ENCODE measurements around the gene SYNE3. TPM values are rescaled to one million over a fixed set of nuclear protein-coding genes. Genes with fewer than 3 reads are reported as not detected.

The SYNE3 gene
- total and polyA plus RNA-seq, 10 donors: 1.4 to 34.5 (median 27.5) TPM

GRCh38 chr14:95500201-95500681 is 16.2 kb downstream of the SYNE3 start:
- H3K4me3 ChIP-seq: no peak overlapping the region
- no peaks in the 10 kb centered on the region for H3K27me3 ChIP-seq (replicated peaks in 1 of 7)
- peaks cover 0 to 33% (median 0%) of the 10 kb centered on the region in 6 donors for H3K36me3 ChIP-seq
- WGBS, 5 donors: 85 to 93% (median 88%) methylated on average over 12 to 14 of the region's 14 CpGs
- H3K4me1 ChIP-seq: peaks cover 20 to 100% (median 71%) of the 10 kb centered on the region in 6 donors
- DNase-seq: peak; percentile 61
- no peaks in the 10 kb centered on the region for H3K9me3 ChIP-seq
- intact Hi-C loops (cut with DNase I; ENCODE audit: low total_unique reads): no loop called here
- peak overlapping the region in 2 of 8 donors; percentile 8 to 21 for H3K27ac ChIP-seq
- TF ChIP-seq CTCF (IDR thresholded peaks at IDR 0.05 in 8 of 11, conservative IDR thresholded peaks at IDR 0.05 in 3 of 11): no peak
- TF ChIP-seq POLR2AphosphoS5 (IDR thresholded peaks at IDR 0.05): peak in 1 of 3 donors; percentile 18
- no peak for TF ChIP-seq POLR2A (IDR thresholded peaks at IDR 0.05)

- Histone ChIP-seq H3K4me1 (peaks cover 27 to 100% (median 74%) of the 10 kb centered on the region in 6 donors), H3K27ac (peak overlapping the region in 2 of 8 donors; percentile 6 to 88), H3K4me3 (no peak overlapping the region), H3K27me3 (replicated peaks in 1 of 7) (no peaks in the 10 kb centered on the region), H3K9me3 (no peaks in the 10 kb centered on the region), H3K36me3 (peaks cover 0 to 28% (median 0%) of the 10 kb centered on the region in 6 donors)
- intact Hi-C loops (cut with DNase I; ENCODE audit: low total_unique reads): no loop called here
- WGBS, 5 donors: 21 to 50% (median 26%) methylated on average over 1 of the region's 1 CpG
- no peak for TF ChIP-seq POLR2AphosphoS5 (IDR thresholded peaks at IDR 0.05)
- TF ChIP-seq POLR2A (IDR thresholded peaks at IDR 0.05): no peak
- no peak for TF ChIP-seq CTCF (IDR thresholded peaks at IDR 0.05 in 8 of 11, conservative IDR thresholded peaks at IDR 0.05 in 3 of 11)
- DNase-seq: no peak
These were observed 17.1 kb downstream of the SYNE3 start for GRCh38 chr14:95499354-95499750.

- TF ChIP-seq CTCF (IDR thresholded peaks at IDR 0.05 in 8 of 11, conservative IDR thresholded peaks at IDR 0.05 in 3 of 11): no peak
- no peak for TF ChIP-seq POLR2AphosphoS5 (IDR thresholded peaks at IDR 0.05)
- TF ChIP-seq POLR2A (IDR thresholded peaks at IDR 0.05): no peak
- intact Hi-C loops (cut with DNase I; ENCODE audit: low total_unique reads): no loop called here
- 69 to 83% (median 80%) methylated on average over 9 of the region's 9 CpGs for WGBS, 5 donors
- peak; percentile 45 for DNase-seq
- Histone ChIP-seq H3K9me3 (no peaks in the 10 kb centered on the region), H3K4me3 (no peak overlapping the region), H3K27me3 (replicated peaks in 1 of 7) (no peaks in the 10 kb centered on the region), H3K27ac (peak overlapping the region in 2 of 8 donors; percentile 6 to 88), H3K4me1 (peaks cover 32 to 100% (median 74%) of the 10 kb centered on the region in 6 donors), H3K36me3 (peaks cover 0 to 28% (median 0%) of the 10 kb centered on the region in 6 donors)
These were observed 17.7 kb downstream of the SYNE3 start for GRCh38 chr14:95498622-95499353.

GRCh38 chr14:95497561-95498011 is 18.9 kb downstream of the SYNE3 start:
- WGBS, 5 donors: 57 to 79% (median 75%) methylated on average over 9 of the region's 9 CpGs
- no peaks in the 10 kb centered on the region for H3K27me3 ChIP-seq (replicated peaks in 1 of 7)
- no peaks in the 10 kb centered on the region for H3K9me3 ChIP-seq
- TF ChIP-seq CTCF (IDR thresholded peaks at IDR 0.05 in 8 of 11, conservative IDR thresholded peaks at IDR 0.05 in 3 of 11): no peak
- TF ChIP-seq POLR2A (IDR thresholded peaks at IDR 0.05): no peak
- no peak for TF ChIP-seq POLR2AphosphoS5 (IDR thresholded peaks at IDR 0.05)
- no peak overlapping the region for H3K4me3 ChIP-seq
- H3K4me1 ChIP-seq: peaks cover 33 to 98% (median 64%) of the 10 kb centered on the region in 6 donors
- intact Hi-C loops (cut with DNase I; ENCODE audit: low total_unique reads): no loop called here
- peaks cover 0 to 28% (median 0%) of the 10 kb centered on the region in 6 donors for H3K36me3 ChIP-seq
- DNase-seq: peak; percentile 41
- H3K27ac ChIP-seq: peak overlapping the region in 5 of 8 donors; percentile 22 to 89 (median 87)

All from spleen (tissue), 11 donors.